ENCODE results near the gene QRFP. TPM values are rescaled to one million over a fixed set of nuclear protein-coding genes. Genes with fewer than 3 reads are reported as not detected.

The QRFP gene
- total and polyA plus RNA-seq, 2 of the 8 experiments (the other 6 are each of a cell fraction or from before 2014, with no cell fraction given): not detected

GRCh38 chr9:130880599-130881220, 15.9 kb downstream of the QRFP start (continued):
- TF ChIP-seq CHD7 (IDR thresholded peaks at IDR 0.05; ENCODE audit: insufficient replicate concordance, low read length): no peak

All from H1 (cell line).